Activated CD4-positive, alpha-beta T cell treated with anti-CD3 and anti-CD28 coated beads for 4 hours (primary cell): ENCODE measurements around the gene PDZRN3.

ENCODE experiments used
- DNase-seq, 2 donors: peaks; one replicate each; pipeline ENCODE4 v3.0.0-alpha.2; 2020

The PDZRN3 gene

GRCh38 chr3:73448041-73448440 is 176.7 kb downstream of the PDZRN3 start:
- no peak for DNase-seq

GRCh38 chr3:73447111-73447510 is 177.6 kb downstream of the PDZRN3 start:
- no peak for DNase-seq

- DNase-seq: no peak
These were observed 178.2 kb downstream of the PDZRN3 start for GRCh38 chr3:73446467-73447110.

DNA sequence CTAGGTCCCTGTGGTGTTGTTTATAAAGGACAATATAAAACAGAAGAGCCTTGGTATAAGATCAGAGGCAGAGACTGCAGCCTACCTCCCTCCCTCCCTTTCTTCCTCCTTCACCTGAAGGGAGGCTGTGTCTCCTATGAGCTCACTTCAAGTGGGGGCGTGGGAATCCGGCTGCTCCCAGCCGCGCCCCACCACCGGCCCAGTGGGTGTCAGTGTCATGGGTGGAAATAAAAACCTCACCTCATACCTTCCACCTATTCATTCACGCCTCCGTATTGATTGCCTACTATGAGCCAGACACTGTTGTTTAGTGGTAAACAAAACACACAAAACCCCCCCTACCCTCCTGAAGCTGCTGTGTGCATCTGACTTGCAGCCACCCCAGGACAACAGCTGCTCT is 181.9 kb downstream of the PDZRN3 start:
- no peak for DNase-seq

- DNase-seq: no peak
These were observed 182.6 kb downstream of the PDZRN3 start for GRCh38 chr3:73442152-73442551.

DNA sequence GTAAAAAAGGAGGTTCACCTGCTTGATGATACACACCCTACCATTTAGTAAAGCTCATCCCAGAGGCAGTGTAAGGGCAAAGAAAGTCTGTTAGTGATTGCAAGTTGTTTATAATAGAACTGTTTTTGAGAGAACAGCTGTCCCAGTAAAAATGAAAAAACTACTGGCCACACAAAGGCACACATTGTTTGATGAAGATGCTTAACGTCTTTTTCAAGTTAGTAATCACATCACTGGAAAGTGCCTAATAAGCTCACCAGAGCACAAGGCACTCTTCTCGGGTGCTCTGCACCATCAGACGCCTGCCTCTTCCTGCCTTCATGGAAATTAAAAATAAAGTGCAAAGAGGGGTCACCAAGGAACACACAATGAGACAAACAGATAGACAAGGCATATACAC is 186.9 kb downstream of the PDZRN3 start:
- DNase-seq: no peak

GRCh38 chr3:73435055-73435454 is 189.7 kb downstream of the PDZRN3 start:
- DNase-seq: no peak

DNA sequence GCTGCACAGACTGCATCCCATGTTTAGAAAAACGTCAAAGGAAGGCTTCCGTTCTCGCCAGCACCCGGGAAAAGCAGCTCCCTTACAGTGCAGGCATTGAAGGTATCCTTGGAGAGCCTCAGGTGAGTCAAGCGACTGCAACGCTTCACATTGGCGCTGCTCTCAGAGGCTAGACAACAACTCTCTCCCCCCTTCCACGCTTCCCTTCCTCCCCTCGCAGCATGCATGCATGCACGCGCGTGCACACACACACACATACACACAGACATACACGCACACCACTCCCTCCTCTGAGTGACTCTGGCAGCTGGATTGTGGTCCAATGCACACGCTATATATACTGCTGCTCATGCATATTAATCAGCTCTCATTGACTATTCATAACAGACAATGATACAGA is 191.1 kb downstream of the PDZRN3 start:
- no peak for DNase-seq

- DNase-seq: no peak
These were observed 191.7 kb downstream of the PDZRN3 start for GRCh38 chr3:73433079-73433478.

GRCh38 chr3:73432706-73433032 is 192.1 kb downstream of the PDZRN3 start:
- no peak for DNase-seq

DNA sequence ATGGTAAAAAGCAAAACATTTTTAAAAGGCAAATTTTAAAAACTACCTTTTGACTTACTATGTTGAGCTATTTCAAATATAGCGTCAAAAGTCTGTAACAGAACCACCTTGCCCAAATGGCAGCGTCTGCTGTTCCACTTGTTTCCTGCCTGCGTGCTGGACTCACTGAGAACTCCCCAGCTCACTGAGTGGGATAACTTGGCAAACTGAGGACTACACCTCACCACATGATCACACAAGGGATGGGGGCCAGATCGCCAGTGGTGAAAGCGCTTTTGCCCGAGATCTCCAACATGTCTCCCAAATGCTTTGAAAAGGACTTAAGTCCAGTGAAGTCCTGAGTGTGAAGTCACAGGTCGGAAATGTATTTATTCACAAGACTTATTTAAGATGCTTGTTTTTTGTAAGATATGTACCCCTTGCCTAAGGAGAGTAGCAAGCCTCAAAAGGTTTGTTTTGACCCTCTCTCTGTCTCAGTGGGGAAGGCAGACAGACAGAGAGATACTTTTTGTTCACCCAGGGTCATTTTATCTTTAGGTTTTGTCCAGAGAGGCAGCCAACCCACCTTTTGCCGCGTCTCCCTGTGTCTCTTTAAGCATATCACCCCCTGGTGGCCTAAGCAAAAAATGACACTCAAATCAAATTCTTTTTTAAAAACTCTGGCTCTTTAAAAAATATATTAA is 192.6 kb downstream of the PDZRN3 start:
- DNase-seq: no peak

- no peak for DNase-seq
These were observed 193.4 kb downstream of the PDZRN3 start for GRCh38 chr3:73431183-73431900.

- DNase-seq: no peak
These were observed 197.6 kb downstream of the PDZRN3 start for GRCh38 chr3:73427048-73427706.

GRCh38 chr3:73426606-73427005 is 198.1 kb downstream of the PDZRN3 start:
- no peak for DNase-seq

DNA sequence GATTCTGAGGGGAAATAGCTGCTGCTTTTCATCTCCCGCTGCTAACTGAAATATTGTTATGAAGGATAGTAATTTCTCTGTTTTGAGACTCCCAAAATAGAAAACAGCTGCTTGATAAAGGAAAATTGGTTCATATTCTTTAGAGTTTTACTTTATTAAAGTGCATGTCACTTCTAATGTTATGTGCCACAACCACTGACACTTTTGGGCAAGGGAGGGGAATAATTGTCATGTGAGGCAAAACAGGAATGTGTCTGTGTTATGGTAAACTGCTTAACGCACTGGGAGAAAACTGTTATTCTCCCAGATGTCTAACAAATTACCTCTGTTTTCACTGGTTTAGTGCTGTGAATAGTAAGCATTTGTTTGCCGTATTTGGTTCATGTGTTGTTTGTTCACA is 201.6 kb downstream of the PDZRN3 start:
- no peak for DNase-seq

- DNase-seq: no peak
These were observed 202.2 kb downstream of the PDZRN3 start for GRCh38 chr3:73422571-73422970.

DNA sequence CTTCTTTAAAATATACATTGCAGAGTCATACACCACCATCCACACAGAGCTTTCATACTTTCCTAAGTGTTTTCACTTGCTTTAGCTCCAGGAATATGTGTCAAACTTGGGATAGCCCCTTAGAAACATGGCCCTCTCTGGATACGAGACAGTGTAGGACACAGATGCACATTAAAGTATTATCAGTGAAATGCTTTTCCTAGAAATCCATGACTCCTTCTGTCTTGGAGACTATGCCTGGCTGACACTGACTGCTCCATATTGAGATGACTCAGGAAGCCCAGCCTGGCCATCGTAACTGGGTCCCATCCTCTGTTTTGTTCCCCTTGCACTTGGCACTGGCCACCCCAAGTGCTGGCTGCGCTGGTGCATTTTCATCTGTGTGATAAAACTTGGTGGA is 204.8 kb downstream of the PDZRN3 start:
- no peak for DNase-seq

DNA sequence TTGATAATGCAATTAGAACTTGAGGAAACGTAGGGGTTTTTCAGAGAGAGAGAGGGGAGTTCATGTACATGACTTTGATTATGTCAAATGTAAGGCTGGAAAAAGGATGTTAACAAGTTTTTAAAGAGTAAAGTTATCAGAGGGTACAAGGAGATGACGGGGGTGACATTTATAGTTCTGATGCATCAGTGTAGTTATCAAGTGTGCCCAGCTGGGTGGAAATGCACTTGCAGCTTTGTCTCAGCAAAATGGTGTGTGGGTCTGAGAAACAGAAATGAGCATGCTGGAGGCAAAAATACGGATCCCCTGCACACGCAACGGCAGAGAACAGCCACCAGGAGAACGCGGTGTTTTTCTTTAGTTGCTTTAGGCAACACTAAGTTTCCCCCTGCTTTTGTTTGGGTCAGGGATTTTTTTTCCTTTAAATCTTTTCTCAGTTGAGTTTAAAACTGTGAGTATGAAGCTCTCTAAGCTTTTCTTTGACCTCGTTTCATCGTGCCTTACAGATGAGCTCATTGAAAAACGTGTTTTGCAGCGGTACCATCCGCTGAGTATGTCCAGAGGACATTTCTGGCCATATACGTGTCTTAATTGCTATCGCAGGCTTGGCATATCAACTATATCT is 205.4 kb downstream of the PDZRN3 start:
- no peak for DNase-seq

DNA sequence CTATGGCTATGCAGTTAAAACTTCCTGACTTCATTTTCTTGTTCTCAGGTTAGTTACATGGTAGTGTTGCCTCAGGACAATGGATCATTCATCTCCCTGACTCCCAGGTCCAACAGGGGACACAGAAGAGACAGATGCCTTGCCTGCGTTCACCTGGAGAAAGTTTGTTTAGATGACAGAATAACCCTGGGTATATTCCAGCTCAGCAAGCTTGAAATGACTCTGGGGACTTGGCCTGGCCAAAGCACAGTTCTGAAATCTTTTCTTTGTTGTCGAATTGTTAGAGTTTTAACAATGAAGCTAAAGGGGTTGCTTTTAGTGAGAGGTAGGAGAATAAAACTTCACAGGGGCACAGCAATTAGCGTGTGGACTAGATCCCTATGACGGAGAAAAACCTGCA is 206.1 kb downstream of the PDZRN3 start:
- no peak for DNase-seq

DNA sequence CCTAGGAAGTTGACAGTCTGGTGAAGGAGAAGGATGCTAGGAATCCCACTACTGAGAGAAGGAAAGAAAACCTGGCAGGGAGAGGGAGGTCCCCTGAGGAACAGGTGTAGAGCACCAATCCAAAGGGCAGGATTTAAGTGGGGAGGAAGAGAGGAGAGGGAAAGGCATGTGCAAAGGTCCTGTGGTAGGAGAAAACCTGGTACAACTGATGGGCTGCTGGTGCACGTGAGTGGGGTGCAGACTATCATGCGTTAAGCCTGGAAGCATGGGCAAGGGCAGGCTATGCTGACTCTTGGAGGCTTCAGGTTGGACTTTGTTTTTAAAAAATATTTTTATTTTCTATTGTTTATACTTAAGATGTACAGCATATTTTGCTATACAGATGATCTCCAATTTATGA is 209.6 kb downstream of the PDZRN3 start:
- DNase-seq: no peak

DNA sequence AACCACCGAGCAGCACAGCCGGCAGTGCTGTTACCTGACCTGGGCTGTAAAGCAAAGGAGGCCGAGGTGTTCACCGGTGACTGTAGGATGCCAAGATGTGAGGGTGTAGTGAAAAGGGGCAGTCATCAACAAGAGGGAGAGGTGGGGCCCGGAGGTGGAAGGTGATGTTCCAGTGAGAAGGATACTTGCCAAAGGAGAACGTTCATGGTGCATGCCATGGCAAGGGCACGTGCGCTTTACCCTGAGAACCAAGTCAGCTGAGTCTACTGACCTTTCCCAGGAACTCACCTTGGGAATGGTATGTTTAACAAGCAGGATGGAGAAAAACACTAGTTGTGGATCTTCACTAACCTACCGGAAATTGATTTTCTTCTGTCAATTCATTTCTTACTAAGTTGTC is 211.1 kb downstream of the PDZRN3 start:
- DNase-seq: no peak

GRCh38 chr3:73411993-73412392 is 212.7 kb downstream of the PDZRN3 start:
- no peak for DNase-seq

DNA sequence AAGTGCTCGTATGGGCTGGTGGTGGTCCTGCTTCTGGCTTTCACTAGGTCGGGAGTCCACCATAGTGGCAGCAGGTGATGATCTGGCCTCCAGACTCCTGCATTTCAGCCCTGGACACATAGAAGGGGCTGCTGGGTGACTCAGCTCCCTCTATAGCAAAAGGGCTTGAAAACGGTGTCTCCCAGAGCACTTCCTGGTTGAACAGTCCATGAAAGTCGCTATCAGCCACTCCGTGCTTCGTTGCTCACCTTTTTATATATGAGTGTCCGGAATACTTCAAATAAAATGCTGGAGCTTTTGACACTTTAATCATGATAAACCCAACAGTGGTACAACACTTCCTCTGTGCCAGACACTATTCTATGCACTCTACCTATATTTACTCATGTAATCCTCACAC is 213.2 kb downstream of the PDZRN3 start:
- no peak for DNase-seq
